C4-2B (cell line): Measurements from ENCODE around the gene CLTCL1.

Experiments used
- ZFX ChIP-seq: fragments of 450-650 bp; IDR thresholded peaks from 2 replicates; pipeline ENCODE4 v1.6.1; 2017
- TF ChIP-seq, protein P1 (sequence below): fragments of 450-650 bp; conservative IDR thresholded peaks from 2 replicates; pipeline ENCODE4 v1.5.1; 2017; ENCODE audit warnings: mild to moderate bottlenecking

DNA sequence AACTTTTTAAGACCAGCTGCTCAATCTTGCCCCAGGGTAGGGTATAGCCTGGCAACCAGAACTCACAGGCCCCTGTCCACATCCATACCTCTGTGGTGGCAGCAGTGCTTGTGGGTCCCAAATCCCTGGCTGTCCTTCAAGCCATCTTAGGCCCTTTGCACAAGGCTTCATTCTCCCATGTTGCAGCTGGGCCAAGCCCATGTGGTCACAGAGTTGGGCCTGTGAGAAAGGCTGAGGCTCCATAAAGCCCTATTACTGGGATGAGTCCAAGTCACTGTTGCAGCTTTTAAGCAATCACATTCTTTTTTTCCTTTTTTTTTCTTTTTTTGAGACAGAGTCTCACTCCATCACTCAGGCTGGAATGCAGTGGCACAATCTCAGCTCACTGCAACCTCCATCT lies 65.1 kb downstream of the CLTCL1 start:
- TF ChIP-seq, protein P1, sequence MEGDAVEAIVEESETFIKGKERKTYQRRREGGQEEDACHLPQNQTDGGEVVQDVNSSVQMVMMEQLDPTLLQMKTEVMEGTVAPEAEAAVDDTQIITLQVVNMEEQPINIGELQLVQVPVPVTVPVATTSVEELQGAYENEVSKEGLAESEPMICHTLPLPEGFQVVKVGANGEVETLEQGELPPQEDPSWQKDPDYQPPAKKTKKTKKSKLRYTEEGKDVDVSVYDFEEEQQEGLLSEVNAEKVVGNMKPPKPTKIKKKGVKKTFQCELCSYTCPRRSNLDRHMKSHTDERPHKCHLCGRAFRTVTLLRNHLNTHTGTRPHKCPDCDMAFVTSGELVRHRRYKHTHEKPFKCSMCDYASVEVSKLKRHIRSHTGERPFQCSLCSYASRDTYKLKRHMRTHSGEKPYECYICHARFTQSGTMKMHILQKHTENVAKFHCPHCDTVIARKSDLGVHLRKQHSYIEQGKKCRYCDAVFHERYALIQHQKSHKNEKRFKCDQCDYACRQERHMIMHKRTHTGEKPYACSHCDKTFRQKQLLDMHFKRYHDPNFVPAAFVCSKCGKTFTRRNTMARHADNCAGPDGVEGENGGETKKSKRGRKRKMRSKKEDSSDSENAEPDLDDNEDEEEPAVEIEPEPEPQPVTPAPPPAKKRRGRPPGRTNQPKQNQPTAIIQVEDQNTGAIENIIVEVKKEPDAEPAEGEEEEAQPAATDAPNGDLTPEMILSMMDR = no peak
- no peak for TF ChIP-seq ZFX
